HPDE6-E6E7 (cell line): ENCODE results near the gene DLX2.

Experiments used
- DNase-seq: peaks from one replicate; pipeline ENCODE4 v3.0.0; 2011; ENCODE audit warnings: missing footprints; ENCODE audit errors: extremely low spot score

The DLX2 gene

DNA sequence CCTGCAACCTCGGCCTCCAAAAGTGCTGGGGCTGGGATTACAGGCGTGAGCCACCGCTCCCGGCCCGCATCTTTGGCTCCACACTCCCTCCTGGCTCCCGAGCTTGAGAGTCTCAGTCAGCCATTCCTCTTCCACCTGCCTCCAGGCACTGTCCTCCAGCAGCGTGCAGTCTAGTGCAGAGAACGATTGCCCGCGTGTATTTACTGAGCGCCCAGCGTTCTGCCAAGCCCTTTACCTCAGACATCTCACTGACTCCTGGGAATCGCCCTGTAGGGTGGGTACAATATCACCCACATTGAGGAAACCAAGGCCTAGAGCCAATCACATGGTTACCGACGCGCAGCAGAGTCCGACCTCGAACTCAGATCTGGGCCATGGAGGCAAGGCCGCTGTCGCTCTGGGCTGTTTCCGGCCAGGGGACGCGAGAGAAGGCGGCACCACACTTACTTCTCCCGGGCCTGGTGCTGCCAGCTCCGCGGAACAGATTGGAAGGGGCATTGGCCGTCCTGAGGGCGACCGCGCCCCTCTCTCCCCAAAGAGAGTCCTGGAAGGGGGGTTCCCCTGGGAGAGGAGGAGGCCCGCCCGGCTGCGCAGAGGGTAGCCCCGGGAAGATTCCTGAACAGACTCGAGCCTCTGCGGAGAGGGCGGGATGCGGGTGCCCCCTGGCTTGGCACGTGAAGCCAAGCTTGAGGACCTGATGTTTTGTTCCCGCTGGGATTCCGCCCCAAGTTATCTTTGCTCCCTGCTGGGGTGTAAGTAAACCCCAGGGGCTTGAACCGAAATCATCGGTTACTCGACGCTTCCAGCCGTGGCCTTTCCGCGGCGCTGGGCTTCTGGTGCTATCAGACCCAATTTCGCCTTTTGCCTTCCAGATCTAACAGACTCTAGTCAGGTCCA lies 5.2 kb upstream of the DLX2 start:
- no peak for DNase-seq

DNA sequence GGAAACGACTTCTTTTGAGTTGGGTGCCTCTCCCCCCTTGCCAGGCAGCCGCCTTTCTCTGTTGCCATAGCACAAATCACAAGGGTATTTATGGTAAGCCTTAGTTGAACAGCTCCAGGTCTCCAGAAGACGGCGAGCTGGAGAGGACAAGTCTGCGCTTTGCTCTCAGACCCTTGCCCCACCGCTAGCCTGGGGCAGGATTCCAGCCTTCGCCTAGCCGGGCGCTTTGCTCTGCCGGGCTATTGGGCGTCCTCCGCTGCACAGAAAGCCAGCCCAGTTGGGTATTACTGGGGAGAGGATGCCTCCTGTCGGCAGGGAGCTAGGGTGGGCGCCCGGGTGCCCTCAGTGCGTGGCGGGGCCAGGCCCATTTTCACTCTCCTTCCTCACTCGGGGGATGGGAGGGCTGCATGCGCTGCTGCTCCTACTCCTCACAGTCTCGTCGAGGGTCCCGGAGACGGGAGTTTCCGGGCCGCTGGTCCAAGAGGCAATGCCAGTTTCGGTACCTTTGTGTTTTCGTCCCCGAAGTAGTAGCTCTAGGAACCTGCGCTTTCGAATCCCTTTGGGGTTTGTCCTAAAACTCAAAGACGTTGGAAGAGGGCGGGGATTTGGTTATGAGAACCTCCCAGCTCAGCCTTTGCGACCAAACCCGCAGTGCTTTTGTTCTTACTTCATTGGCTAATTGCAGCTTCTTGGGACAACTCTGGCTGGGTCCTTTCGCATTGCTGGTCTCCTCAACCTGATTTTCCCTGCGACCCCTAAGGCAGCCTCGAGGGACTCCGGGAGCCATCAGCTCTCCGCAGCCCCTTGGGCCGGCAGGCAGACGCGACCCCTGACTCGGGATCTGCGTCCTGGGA lies 3.6 kb upstream of the DLX2 start:
- no peak for DNase-seq

DNA sequence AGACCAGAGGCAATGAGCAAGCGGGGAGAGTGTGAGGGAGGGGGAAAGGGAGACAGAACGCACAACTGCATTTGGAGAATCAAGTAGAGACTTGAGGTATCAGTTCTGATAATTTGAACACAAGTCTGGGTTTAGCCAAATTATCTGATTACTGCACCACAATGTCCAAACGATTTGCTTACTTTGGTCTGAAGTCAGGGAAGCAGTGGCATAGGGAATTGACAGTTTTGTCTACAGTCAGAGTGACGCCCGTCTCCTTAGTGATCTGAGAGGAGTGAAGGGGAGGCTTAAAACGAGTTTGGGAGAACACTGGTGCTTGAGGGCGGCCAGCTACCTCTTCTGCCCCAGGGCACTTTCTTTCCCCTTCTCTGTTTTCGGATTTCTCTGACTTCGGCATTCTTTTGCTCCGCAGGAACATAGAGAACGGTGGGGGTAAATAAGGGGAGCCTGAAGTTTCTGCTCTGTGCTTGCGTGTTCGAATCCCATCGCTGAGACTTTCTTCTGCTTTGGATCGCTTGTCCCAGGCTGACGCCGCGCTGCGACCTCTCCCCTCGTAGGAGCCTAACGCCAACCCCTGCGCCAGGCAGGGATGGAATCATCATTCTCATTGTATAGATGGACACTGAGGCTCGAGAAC lies 2.9 kb upstream of the DLX2 start:
- DNase-seq: no peak

DNA sequence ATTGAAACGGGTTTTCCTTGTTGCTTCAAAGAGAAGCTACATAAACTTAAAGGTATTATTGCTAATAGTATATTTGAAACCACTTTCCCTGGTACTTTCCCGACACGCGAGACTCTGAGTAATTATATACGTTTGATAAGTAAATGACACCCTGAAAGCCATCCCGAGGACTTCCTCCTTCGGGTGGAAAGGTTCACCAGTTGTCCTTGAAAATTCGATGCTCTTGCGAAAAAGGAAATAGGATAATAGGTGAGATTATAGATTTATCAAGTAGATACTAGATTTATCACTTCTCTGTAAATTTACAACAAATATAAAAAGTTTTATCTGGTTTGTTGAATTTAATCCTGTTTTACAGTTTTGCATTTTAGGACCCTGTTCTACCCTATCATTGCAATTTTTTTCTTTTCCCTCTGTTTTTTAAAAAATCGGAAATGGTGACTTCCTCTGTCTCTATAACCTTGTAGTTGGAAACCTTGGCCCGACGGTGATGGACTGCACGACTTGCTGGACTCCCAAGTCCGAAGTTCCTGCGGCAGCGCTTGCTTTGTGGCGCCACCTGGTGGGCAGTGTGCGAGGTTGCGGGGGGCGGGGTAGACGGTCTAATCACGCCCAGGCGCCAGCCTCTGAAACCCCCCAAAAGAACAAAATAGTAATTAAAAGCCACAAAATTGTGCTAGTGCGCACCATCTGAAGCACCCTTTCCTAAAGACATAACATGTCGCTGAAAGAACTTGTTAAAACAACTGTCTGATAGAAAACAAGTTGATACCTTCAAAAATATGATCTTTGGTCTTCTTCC lies 972 bp upstream of the DLX2 start:
- DNase-seq: no peak

DNA sequence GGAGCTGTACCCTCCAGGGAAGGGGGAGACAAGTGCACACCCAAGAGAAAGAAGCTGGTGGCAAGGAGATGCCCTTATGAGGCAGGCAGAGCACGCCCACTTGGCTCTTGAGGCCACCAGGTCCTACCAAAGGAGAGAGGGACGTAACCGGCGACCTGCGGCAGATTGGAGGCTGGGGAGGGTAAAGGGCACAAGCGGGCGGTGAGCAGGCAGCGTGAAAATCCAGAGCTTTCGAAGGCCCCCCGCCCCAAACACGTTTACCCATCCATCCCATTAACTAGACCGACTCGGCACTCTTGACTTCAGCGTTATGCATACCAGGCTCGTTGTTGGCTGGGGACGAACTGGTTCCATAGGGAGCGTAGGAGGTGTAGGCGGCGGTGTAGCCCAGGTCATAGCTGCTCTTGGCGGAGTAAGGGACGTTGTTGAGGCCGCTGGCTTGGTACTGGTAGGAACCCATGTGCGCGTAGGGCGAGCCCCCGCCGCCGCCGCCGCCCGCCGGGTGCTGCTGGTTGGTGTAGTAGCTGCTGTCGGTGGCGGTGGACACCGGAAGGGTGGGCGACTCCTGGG lies 794 bp downstream of the DLX2 start:
- DNase-seq: no peak

DNA sequence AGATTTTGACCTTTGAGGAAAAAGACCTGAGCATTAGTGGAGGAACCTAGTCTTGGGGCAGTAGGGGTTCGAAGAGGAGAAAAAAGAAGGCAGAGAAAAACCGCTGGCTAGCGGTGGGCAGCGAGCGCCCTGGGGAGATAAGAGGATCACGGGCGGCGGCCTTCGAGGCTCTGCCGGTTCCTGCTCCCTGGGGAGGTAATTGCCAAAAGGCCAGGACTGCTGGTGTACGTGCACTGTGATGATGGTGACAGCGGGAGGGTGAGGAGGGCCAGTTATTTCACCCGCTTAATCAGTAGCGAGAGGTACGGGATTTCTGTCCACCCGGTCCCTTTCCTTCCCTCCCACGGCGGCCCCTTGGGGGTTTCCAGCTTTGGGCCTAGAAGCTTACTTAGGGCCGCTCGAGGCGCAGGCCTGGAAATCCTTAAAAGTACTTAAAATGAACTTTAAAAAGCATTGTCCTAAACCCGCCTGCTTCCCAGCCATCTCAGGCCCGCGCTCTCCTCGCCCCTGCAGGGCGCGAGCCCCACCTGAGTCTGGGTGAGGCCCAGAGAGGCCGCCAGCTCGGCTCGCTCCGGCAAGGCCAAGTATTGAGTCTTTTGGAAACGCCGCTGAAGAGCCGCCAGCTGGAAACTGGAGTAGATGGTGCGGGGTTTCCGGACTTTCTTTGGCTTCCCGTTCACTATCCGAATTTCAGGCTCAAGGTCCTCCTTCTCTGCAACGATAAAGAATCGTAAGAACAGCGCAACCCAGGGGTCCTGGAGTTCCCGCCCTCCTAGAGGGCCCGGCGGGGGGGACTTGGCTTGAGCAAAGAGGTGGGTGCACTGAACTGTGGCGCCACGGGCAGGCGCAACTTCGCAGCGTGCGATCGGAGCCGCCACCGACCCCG lies 1.5 kb downstream of the DLX2 start:
- DNase-seq: no peak

DNA sequence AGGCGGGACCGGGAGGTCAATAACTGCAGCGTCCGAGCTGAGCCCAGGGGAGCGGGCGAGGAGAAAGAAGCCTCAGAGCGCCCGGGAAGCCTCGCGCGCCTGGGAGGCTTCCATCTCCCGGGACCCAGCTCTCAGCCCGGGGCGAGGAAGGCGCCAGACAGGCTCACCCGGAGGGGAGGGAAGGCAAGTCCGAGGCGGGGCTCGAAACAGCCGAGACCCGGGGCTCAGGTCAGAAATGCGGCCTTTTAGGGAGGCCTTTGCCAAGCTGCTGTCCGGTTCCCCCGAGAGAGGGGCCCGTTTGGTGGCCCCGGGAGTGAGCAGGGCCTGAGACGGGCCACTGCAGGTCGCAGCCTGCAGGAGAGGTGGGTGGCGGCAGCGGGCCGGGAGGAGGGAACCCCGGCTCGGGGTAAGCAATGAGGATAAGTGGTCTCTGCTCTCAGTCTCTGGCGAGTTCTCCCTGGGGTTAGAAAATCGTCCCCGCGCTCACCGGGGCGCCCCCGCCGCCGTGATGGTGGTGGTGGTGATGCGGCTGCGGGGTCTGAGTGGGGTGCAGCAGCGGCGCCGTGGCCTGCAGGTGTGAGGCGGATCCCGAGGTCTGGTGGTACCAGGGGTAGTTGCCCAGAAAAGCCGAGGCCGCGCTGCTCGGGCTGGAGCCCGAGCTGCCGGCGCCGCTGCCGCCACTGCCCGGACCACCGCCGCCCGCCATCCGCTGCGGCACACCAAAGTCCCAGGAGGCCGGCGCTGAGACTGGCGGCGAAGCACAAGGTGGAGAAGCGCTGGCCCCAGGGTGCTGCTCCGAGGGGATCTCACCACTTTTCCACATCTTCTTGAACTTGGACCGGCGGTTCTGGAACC lies 2.4 kb downstream of the DLX2 start:
- DNase-seq: no peak

DNA sequence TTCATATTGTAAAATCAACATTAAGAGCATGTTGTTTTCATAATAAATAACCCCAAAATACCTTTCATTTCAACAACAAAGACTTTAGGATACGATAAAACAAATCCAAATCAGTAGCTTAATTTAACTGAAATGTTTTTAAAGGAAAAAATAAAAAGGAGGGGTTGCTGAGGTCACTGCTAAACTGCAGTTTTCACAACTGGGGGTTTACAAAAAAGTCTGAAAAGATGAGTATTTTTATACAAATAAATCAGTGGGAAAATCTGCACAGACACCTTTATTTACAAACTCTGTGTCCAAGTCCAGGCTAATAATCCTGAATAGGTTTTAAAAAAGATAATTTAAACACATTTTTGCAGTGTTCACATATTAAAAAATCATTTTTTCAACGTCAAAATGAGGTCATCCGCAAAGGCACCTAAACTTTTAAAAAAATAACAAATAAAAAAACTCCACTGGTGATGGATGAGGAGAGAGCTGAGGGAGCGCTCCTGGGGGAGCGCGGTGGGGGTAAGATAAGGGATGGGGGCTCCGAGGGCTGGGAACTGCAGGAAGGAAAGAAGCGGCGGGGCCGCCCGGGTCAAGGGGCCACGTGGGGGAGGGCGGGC lies 3.1 kb downstream of the DLX2 start:
- DNase-seq: no peak

DNA sequence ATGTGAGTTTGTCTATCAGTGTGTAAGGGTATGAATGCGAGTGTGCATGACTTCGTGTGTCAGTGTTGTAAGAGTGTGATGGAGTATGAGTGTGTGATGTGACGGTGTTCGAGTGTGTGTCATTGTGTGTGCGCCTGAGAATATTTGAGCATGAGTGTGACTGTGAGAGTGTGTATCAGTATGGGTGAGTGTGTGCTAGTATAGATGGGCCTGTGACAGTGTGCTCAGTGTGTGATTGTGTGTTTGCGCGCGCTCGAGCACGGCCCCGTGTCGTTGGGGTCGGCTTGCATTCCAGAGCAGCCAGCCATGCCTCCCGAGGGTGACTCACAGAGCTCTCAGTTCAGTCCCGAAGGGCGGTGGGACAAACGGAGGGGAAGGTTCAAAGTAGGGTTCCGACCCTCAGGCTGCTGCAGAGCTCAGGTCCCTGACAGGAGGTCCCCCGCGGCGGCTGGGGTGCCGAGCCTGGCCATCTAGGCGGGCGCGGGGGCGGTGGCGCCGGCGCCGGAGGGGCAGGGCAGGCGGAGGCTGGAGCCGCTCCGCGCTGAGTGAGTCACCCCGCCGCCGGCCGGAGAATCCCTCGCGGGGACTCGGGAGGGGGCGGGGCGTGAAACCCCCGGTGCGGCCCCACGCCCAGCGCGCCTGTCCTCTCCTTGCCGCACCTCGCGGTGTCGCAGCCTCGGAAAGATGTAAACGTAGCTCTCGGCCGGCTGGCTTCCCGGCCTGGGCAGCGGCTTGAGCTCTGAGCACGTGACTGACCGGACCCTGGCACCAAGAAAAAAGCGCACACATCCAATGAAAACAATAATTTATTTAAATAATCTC lies 3.8 kb downstream of the DLX2 start:
- DNase-seq: no peak

DNA sequence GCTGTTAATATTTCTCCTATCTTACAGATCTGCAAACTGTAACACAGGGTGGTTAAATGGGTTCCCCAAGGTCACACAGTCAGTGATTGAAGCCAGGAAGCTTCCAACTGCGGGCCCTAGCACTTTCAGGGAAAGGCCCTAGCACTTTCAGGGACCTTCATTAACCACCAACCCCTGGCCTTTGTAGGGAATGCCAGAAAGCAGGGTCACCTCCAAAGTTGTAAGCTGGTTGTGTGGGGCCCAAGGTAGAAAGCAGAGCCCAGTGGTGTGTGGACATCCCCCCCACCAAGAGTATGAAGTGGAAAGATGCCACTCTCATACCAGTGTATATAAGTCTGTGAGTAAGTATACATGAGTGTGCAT lies 4.4 kb downstream of the DLX2 start:
- no peak for DNase-seq

DNA sequence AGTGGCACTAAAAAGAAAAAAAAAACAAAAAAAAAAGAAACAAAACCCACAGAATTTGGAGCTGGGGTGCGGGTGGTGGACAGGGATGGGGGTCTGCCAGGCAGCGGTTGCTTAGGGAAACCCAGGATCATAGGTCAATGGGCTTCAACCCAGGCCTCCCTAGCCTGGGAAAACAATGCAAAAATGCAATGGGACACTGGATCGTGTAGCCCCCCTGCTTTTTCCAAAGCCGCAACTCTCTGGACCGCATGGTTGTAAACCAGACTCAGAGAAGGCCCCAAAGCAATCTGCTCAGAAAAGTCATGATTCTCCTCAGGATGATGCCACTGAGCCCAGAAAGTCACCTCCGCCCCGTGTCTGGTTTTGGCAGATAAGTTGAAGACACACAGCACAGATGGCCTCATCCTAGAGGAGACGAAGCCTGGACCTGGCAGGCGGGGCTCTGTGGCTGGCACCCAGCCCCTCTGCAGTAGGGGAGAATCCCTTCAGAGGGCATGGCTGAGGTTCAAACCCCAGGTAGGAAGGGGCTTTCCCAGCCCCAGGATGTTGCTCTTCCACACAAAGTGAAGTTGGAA lies 5.1 kb downstream of the DLX2 start:
- no peak for DNase-seq

DNA sequence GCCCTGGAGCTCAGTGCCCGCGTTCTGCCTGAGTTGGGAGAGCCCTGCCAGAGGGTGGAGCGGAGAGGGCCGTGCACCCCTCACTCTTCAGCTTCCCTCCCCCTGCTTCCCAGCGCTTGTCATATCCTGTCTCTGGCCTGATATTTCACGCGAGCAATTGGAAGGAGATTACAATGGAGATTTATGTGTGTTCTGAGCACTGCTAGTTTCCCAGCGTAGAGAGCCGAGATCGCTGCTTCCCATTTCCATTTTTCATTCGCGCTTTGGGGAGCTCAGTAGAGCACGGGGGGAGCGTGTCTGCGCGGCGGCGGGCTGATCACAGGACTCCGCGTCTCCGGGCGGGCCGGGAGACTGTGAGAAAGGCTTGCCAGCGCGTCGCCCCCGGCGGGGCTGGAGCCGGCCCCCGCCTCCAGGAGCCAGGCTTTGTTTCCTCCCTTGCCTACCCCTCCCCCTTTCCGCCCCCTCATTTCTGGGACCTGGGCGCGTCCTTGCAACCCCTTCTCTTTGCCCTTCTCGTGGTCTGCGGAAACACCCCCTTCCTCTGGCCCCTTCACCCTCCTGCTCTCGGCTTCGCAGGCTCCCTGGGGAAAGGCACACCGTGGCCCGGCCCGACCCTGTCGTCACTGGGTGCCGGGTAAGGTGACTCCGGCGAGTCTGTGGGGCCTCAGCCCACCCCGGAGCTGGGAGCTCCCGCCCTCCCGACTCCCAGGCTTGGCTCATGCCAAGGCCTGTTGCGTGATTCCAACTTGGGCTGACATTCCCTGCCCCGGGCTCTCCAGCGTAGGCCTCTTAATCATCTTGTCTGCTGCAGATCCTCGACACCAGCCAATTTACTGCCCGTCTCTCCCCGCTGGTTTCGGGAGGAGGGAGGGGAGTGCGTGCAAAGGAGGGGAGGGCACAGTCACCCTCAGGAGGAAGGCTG lies 5.8 kb downstream of the DLX2 start:
- DNase-seq: no peak

DNA sequence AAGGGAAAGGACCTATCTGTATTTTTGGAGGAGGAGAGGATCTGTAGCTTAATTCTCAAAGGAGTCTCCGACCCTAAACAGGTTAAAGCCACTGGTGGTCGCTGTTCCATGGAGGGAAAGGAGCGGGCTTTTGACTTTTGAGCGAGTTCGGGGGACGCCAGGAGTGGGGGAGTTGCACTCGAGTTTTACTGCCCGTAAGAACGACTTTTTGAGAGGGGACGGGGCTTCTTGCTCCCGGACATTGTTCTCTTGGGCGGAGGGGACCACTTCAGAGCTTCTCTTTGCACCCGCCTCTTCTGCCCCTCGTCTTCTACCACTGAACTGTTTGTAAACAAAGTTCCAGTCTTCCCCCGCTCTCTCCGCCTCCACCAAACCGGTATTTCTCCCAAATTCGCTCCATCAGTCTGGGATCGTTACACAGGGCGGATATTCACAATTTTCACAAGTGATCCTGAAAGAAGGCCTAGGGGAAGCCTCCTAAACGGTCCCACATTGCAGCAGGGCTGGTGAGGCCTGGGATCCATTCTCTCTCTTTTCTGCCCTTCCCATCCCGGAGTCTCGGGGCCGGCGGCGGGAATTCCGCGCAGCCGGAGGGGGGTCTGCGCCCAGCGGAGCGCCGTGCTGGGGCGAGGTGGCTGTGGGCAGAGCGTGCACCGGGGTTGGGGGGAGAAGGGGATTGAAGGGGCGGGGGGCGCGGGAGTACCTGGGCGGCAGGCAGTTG lies 6.6 kb downstream of the DLX2 start:
- DNase-seq: no peak

DNA sequence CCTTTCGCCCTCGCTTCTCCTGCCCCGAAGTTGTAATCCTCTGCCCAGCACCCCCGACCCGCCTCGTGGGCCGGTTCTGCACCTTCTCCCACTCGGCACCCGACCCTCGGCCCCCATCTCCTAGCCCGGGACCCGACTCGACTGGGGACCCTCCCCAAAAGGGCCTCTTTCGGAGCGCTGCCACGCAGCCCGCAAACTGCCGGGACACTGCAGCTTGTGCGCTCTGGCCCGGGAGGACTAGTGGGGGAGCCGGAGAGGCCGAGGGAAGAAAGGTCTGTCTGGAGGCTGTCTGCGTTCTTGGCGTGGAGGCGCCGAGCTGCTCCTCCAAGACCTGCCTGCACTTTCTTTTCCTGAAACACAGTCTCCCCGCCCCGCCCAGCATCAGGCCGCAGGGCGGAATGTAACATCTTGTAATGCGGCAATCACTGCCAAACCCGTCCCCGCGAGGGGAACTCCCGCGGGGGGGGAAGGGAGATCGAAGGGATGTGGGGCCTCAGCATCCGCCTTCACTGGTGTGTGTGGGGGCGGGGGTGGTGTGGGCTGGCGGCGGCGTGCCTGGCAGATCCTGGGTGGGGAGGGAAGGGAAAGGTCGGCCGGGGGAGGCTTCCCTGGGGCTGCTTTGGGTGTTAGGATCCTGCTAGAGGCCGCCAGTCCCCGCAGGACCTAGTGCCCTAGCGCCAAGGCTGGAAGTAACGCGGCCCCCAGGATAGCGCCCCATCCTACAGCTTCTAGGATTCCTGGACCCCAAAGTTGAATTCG lies 7.4 kb downstream of the DLX2 start:
- no peak for DNase-seq
